Measurements from ENCODE around the gene MMP3.

The MMP3 gene

GRCh38 chr11:102831489-102832440 is 11.6 kb downstream of the MMP3 start:
- DNase-seq, result peak; percentile 80

- no peak for DNase-seq
Measured at GRCh38 chr11:102831128-102831488, 12.3 kb downstream of the MMP3 start.

GRCh38 chr11:102830001-102830727 is 13.2 kb downstream of the MMP3 start:
- DNase-seq, result peak; percentile 65

- peak; percentile 27 for DNase-seq
Measured at GRCh38 chr11:102829316-102830000, 14.0 kb downstream of the MMP3 start.

GRCh38 chr11:102824556-102824955 is 18.9 kb downstream of the MMP3 start:
- DNase-seq, result no peak

GRCh38 chr11:102819491-102819890 is 23.9 kb downstream of the MMP3 start:
- no peak for DNase-seq

- no peak for DNase-seq
Measured at GRCh38 chr11:102813484-102813883, 29.9 kb downstream of the MMP3 start.

GRCh38 chr11:102812188-102812587 is 31.2 kb downstream of the MMP3 start:
- no peak for DNase-seq

GRCh38 chr11:102810950-102811660 is 32.3 kb downstream of the MMP3 start:
- peak; percentile 52 for DNase-seq

GRCh38 chr11:102809971-102810370 is 33.4 kb downstream of the MMP3 start:
- no peak for DNase-seq

GRCh38 chr11:102807921-102808320 is 35.5 kb downstream of the MMP3 start:
- no peak for DNase-seq

- DNase-seq, result peak; percentile 77
Measured at GRCh38 chr11:102806296-102806695, 37.1 kb downstream of the MMP3 start.

- DNase-seq, result peak; percentile 97
Measured at GRCh38 chr11:102802341-102802740, 41.1 kb downstream of the MMP3 start.

GRCh38 chr11:102800767-102801166 is 42.6 kb downstream of the MMP3 start:
- DNase-seq, result no peak

GRCh38 chr11:102799681-102800340 is 43.6 kb downstream of the MMP3 start:
- peak; percentile 61 for DNase-seq

- peak; percentile 89 for DNase-seq
Measured at GRCh38 chr11:102798012-102798746, 45.2 kb downstream of the MMP3 start, which contains the start of gene MMP1. MMP1 (minus strand) TSS chr11:102798160; CDS start chr11:102798092, 68 bp downstream.

GRCh38 chr11:102794382-102794781 is 49.0 kb downstream of the MMP3 start:
- peak; percentile 61 for DNase-seq

GRCh38 chr11:102793677-102794290 is 49.6 kb downstream of the MMP3 start:
- DNase-seq, result no peak

GRCh38 chr11:102792604-102793003 is 50.8 kb downstream of the MMP3 start:
- DNase-seq, result no peak

GRCh38 chr11:102791271-102792036 is 52.0 kb downstream of the MMP3 start:
- peak; percentile 37 for DNase-seq
